GM12878 (cell line): Measurements from ENCODE around the gene MPZL1. TPM values are rescaled to one million over a fixed set of nuclear protein-coding genes. Genes with fewer than 3 reads are reported as not detected.

ENCODE experiments used
- BCL3 ChIP-seq: IDR thresholded peaks from 2 replicates; pipeline ENCODE4 v1.6.1; 2011; ENCODE audit warnings: borderline replicate concordance, low read depth, mild to moderate bottlenecking, moderate library complexity, low read length; ENCODE audit not compliant: insufficient read depth, poor library complexity, severe bottlenecking
- CUX1 ChIP-seq: IDR thresholded peaks from 2 replicates; pipeline ENCODE4 v1.6.1; 2012; ENCODE audit warnings: improper control_type of control experiment, low read depth, low read length; ENCODE audit not compliant: insufficient replicate concordance
- EZH2 ChIP-seq: IDR thresholded peaks from 2 replicates; pipeline ENCODE4 v1.6.1; 2012; ENCODE audit warnings: low read depth, mild to moderate bottlenecking, control low read depth, inconsistent platforms, low read length, borderline replicate concordance; ENCODE audit not compliant: control insufficient read depth
- WRNIP1 ChIP-seq: IDR thresholded peaks from 2 replicates; pipeline ENCODE4 v1.6.1; 2011; ENCODE audit warnings: low read depth, low read length, improper control_type of control experiment, borderline replicate concordance
- YY1 ChIP-seq: IDR thresholded peaks from 2 replicates; pipeline ENCODE4 v1.6.1; 2011; ENCODE audit warnings: low read depth, mild to moderate bottlenecking, low read length
- ZBTB33 ChIP-seq: fragments of 450-650 bp; IDR thresholded peaks from 2 replicates; pipeline ENCODE4 v1.6.1; 2017; ENCODE audit warnings: mild to moderate bottlenecking
- ZBTB40 ChIP-seq: fragments of 450-650 bp; IDR thresholded peaks from 2 replicates; pipeline ENCODE4 v1.6.1; 2016; ENCODE audit warnings: mild to moderate bottlenecking, moderate library complexity, borderline replicate concordance
- ZNF24 ChIP-seq: fragments of 450-650 bp; IDR thresholded peaks from 2 replicates; pipeline ENCODE4 v1.6.1; 2017; ENCODE audit warnings: antibody characterized with exemption, mild to moderate bottlenecking
- ZNF622 ChIP-seq: fragments of 450-650 bp; IDR thresholded peaks from 2 replicates; pipeline ENCODE4 v1.6.1; 2017; ENCODE audit warnings: mild to moderate bottlenecking, inconsistent platforms
- ZNF687 ChIP-seq: fragments of 450-650 bp; IDR thresholded peaks from 2 replicates; pipeline ENCODE4 v1.6.1; 2017; ENCODE audit warnings: mild to moderate bottlenecking, moderate library complexity
- polyA plus RNA-seq, 11 experiments: library from polyadenylated mRNA; depleted of rRNA in 4 of 11; unstranded in 6 of 11; stranded (reverse) in 5 of 11; fragments of >200 nt; fragmentation: Nextera tagmentation in 4 of 11; fragmentation: Illumina TruSeq in 1 of 11; extraction: Ambion mirVana in 4 of 11; extraction: Trizol in 1 of 11; gene quantifications; 1 replicate in 1 of 11; 2 replicates in 10 of 11; pipeline versions ENCODE4 v1.2.1 to v1.2.3, GENCODE V29; 2011 to 2016; ENCODE audit warnings: inconsistent platforms in 2 of 11, missing spikeins in 2 of 11, low read depth in 1 of 11
- total RNA-seq, 4 experiments: library from RNA; depleted of rRNA in 3 of 4; stranded (reverse); fragments of >200 nt in 3 of 4; fragmentation: Illumina TruSeq in 1 of 4; extraction: Trizol in 1 of 4; gene quantifications; 2 replicates each; pipeline versions ENCODE4 v1.2.1 to v1.2.3, GENCODE V29; 2013 to 2021

MPZL1 gene
- total and polyA plus RNA-seq, 10 of the 15 experiments (the other 5 are each of a cell fraction or from before 2014, with no cell fraction given), result 9.8 to 60.9 (median 45.9) TPM

GRCh38 chr1:167714439-167715156, 7.2 kb upstream of the MPZL1 start (continued):
- TF ChIP-seq ZNF24 (peak; percentile 100), ZBTB40 (peak; percentile 87), ZNF687 (peak; percentile 78), WRNIP1 (peak; percentile 66; the same call in 1 of the 2 replicates), ZBTB33 (no peak), ZNF622 (no peak), CUX1 (no peak), EZH2 (no peak), BCL3 (no peak), YY1 (peak; percentile 58)
